ENCODE measurements around the gene UTY. TPM values are rescaled to one million over a fixed set of nuclear protein-coding genes. Genes with fewer than 3 reads are reported as not detected.

UTY gene
- total RNA-seq, 1 donor from 2014 or later, result 31.9 TPM

DNA sequence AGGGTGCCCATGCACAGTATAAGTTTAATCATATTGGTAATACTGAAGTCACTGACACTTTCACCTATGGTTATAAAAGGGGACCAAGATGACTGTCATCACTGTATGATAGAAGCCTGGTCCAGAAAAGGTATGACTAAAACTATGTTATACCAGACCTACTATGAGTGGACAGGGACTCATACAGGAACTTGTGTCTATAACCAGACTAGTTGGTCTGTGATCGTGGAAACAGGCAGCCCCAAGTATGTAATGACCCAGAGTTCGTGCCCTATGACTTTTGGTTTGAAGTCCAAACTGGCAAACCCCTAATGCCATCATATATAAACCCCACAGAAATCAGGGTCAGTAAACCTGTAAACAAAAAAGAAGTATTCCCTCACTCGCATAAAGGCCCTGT is 134.3 kb downstream of the UTY start:
- Histone ChIP-seq H3K27ac (no peak overlapping the region), H3K9me3 (no peaks in the 10 kb centered on the region), H3K27me3 (no peaks in the 10 kb centered on the region), H3K4me1 (no peaks in the 10 kb centered on the region), H3K36me3 (no peaks in the 10 kb centered on the region), H3K4me3 (no peak overlapping the region)
- TF ChIP-seq, protein P1, sequence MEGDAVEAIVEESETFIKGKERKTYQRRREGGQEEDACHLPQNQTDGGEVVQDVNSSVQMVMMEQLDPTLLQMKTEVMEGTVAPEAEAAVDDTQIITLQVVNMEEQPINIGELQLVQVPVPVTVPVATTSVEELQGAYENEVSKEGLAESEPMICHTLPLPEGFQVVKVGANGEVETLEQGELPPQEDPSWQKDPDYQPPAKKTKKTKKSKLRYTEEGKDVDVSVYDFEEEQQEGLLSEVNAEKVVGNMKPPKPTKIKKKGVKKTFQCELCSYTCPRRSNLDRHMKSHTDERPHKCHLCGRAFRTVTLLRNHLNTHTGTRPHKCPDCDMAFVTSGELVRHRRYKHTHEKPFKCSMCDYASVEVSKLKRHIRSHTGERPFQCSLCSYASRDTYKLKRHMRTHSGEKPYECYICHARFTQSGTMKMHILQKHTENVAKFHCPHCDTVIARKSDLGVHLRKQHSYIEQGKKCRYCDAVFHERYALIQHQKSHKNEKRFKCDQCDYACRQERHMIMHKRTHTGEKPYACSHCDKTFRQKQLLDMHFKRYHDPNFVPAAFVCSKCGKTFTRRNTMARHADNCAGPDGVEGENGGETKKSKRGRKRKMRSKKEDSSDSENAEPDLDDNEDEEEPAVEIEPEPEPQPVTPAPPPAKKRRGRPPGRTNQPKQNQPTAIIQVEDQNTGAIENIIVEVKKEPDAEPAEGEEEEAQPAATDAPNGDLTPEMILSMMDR (IDR thresholded peaks at IDR 0.05), result no peak
- no peak for ATAC-seq
- intact Hi-C loops (cut with DNase I), result no loop called here
- DNase-seq, result no peak

DNA sequence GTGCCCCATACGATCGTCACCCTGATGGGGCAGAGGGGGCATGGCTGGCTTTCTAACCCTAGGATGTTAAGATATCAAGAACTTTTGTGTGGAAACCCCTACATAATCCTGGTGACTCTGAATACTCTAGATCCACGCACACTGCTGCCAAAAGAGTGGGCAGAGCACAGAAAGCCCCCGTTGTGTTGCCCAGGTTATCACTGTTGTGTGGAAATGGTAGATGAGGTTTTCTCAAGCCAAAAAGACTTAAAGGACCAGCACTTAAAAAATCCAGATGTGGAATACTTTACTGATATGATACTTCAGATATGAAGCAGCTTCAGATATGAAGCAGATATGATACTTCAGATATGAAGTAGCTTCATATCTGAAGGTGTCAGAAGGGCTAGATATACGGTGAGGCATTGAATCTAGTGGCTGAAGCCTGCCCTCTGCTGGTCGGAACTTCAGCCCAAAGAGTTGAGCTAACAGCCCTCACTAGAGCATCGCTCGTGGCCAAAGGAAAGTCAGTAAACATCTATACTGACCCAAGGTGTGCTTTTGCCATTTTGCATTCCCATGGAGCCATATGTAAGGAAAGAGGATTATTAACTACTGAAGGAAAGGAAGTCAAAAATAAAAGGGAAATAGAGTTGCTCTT is 136.4 kb downstream of the UTY start:
- intact Hi-C loops (cut with DNase I), result no loop called here
- TF ChIP-seq, protein P1 (IDR thresholded peaks at IDR 0.05), result peak; percentile 51
- ATAC-seq (peak; percentile 79), DNase-seq (no peak)
- Histone ChIP-seq H3K4me1 (no peaks in the 10 kb centered on the region), H3K27ac (no peak overlapping the region), H3K36me3 (no peaks in the 10 kb centered on the region), H3K27me3 (no peaks in the 10 kb centered on the region), H3K9me3 (no peaks in the 10 kb centered on the region), H3K4me3 (no peak overlapping the region)

DNA sequence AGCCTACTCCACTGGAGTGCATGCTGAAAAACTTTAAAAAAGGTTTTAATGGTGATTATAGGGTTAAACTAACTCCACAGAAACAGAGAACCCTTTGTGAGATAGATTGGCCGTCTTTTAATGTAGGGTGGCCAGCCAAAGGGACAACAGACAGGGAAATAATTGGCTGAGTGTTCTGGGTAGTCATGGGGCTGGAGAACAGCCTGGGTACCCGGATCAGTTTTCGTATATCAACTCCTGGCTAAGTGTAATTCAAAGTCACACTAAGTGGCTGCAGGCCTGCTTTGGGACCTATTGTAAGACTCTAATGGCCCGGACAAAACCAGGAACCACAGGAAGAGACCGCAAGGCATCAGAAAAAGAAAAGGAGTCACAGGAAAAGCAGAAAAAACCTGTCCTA is 139.9 kb downstream of the UTY start:
- Histone ChIP-seq H3K4me3 (no peak overlapping the region), H3K36me3 (peaks cover 11% of the 10 kb centered on the region), H3K9me3 (no peaks in the 10 kb centered on the region), H3K4me1 (no peaks in the 10 kb centered on the region), H3K27ac (no peak overlapping the region), H3K27me3 (no peaks in the 10 kb centered on the region)
- ATAC-seq, result no peak
- no peak for DNase-seq
- intact Hi-C loops (cut with DNase I), result no loop called here
- TF ChIP-seq, protein P1 (IDR thresholded peaks at IDR 0.05), result no peak

DNA sequence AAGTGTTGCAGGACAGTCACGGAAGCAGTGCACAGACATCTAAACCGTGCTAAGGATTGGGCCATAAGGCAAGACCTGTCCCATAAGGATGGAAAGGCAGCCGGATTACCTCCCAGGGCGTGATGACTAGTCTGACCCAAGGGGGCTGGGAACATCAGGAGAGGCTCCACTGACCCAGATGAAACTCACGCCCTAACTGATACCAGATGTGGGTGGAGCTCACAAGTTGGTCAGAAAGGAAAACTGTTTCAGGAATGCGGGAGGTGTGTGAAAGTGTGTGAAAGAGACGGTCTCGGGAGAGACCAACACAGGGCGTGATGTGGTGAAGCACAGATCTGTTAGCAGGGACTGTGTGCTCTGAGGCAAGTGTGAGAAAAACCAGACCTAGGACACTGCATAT is 140.5 kb downstream of the UTY start:
- Histone ChIP-seq H3K4me3 (no peak overlapping the region), H3K27me3 (no peaks in the 10 kb centered on the region), H3K9me3 (no peaks in the 10 kb centered on the region), H3K4me1 (no peaks in the 10 kb centered on the region), H3K36me3 (peaks cover 12% of the 10 kb centered on the region), H3K27ac (no peak overlapping the region)
- intact Hi-C loops (cut with DNase I), result no loop called here
- no peak for ATAC-seq
- no peak for DNase-seq
- TF ChIP-seq, protein P1 (IDR thresholded peaks at IDR 0.05), result no peak

DNA sequence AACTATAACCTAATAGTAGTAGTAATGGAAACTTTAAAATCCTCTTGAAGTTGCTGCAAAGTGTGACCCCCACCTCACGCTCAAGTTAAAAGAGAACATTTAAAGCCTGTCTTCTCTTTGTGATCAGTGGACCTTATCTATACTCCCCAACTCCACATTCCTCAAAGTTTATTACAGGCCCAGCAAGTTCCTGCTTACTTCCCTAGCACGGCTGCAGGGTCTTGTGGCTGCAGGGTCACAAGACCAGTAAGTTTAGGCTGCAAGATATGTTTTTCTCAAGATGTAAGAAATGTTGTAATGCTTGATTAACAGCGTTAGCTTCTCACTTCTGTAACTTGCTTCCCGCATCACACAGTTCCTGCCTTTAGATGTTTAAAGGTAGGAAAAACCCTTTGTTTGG is 141.1 kb downstream of the UTY start:
- H3K27me3 ChIP-seq, result no peaks in the 10 kb centered on the region
- ATAC-seq, result peak; percentile 57
- TF ChIP-seq, protein P1 (IDR thresholded peaks at IDR 0.05), result no peak
- peaks cover 12% of the 10 kb centered on the region for H3K36me3 ChIP-seq
- H3K4me3 ChIP-seq, result no peak overlapping the region
- H3K9me3 ChIP-seq, result no peaks in the 10 kb centered on the region
- H3K4me1 ChIP-seq, result no peaks in the 10 kb centered on the region
- no peak for DNase-seq
- H3K27ac ChIP-seq, result no peak overlapping the region
- intact Hi-C loops (cut with DNase I), result no loop called here

DNA sequence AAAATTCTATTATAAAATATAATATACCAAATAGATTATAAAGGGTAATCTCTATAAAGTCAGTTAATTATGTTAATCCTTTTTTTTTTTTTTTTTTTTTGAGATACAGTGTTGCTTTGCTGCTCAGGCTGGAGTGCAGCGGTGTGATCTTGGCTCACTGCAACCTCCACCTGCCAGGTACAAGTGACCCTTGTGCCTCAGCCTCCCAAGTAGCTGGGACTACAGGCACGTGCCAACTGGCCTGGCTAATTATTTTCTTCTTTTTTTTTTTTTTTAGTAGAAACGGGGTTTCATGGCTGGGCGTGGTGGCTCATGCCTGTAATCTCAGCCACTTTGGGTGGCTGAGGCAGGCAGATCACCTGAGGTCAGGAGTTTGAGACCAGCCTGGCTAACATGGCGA is 141.9 kb downstream of the UTY start:
- DNase-seq (no peak), ATAC-seq (no peak)
- no peak overlapping the region for H3K4me3 ChIP-seq
- peaks cover 12% of the 10 kb centered on the region for H3K36me3 ChIP-seq
- no peak overlapping the region for H3K27ac ChIP-seq
- H3K27me3 ChIP-seq, result no peaks in the 10 kb centered on the region
- H3K4me1 ChIP-seq, result no peaks in the 10 kb centered on the region
- TF ChIP-seq, protein P1 (IDR thresholded peaks at IDR 0.05), result no peak
- intact Hi-C loops (cut with DNase I), result no loop called here
- no peaks in the 10 kb centered on the region for H3K9me3 ChIP-seq

Measured in upper lobe of right lung (tissue), 1 donor.